SU-DHL-6 (cell line): ENCODE measurements around the gene CUBN.

ENCODE experiments used
- H2AFZ ChIP-seq: fragments of 200-600 bp; sonication (generic); 2 replicates; pipeline ENCODE4 v1.6.1; 2014; ENCODE audit warnings: low read depth, mild to moderate bottlenecking, moderate library complexity, mixed read lengths, antibody characterized with exemption, low read length; ENCODE audit not compliant: severe bottlenecking
- H3F3A ChIP-seq: fragments of 200-600 bp; shearing (Covaris generic); 2 replicates; pipeline ENCODE4 v1.6.0; 2016; ENCODE audit warnings: antibody characterized with exemption, mild to moderate bottlenecking; ENCODE audit not compliant: insufficient read depth
- H3K27ac ChIP-seq: fragments of 200-600 bp; sonication (generic); 2 replicates; pipeline ENCODE4 v1.5.1; 2016; ENCODE audit warnings: low read depth, mild to moderate bottlenecking, low read length, moderate library complexity, mixed read lengths
- H3K27me3 ChIP-seq: fragments of 200-600 bp; sonication (generic), shearing (Covaris generic); 2 replicates; pipeline ENCODE4 v1.6.0; 2014; ENCODE audit warnings: mild to moderate bottlenecking, low read length
- H3K36me3 ChIP-seq: fragments of 200-600 bp; sonication (generic); 2 replicates; pipeline ENCODE4 v1.6.1; 2014; ENCODE audit warnings: mild to moderate bottlenecking, low read length, mixed read lengths
- H3K4me2 ChIP-seq: fragments of 300-600, 200-600 bp; shearing (Covaris generic), sonication (generic); 2 replicates; pipeline ENCODE4 v1.6.0; 2014; ENCODE audit warnings: low read length, low read depth, mild to moderate bottlenecking; ENCODE audit not compliant: poor library complexity, severe bottlenecking
- H3K4me3 ChIP-seq: fragments of 200-600 bp; sonication (generic); 2 replicates; pipeline ENCODE4 v1.5.1; 2014; ENCODE audit warnings: antibody characterized with exemption, low read length, mild to moderate bottlenecking, mixed read lengths; ENCODE audit not compliant: insufficient read depth, poor library complexity, severe bottlenecking
- H3K79me2 ChIP-seq: fragments of 200-600 bp; sonication (generic); 2 replicates; pipeline ENCODE4 v1.6.1; 2014; ENCODE audit warnings: mild to moderate bottlenecking, low read length, moderate library complexity; ENCODE audit not compliant: insufficient read depth
- H3K9ac ChIP-seq: fragments of 200-600 bp; sonication (generic); 2 replicates; pipeline ENCODE4 v1.7.0; 2014; ENCODE audit warnings: mild to moderate bottlenecking, low read length
- H3K9me2 ChIP-seq: fragments of 200-600 bp; sonication (generic); replicated peaks from 2 replicates; pipeline ENCODE4 v1.6.1; 2014; ENCODE audit warnings: low read length; ENCODE audit not compliant: insufficient read depth
- H3K9me3 ChIP-seq: fragments of 200-600 bp; sonication (generic); 2 replicates; pipeline ENCODE4 v1.6.1; 2014; ENCODE audit warnings: low read length, mixed read lengths; ENCODE audit not compliant: insufficient read depth
- H4K20me1 ChIP-seq: fragments of 200-600 bp; sonication (generic); 2 replicates; pipeline ENCODE4 v1.6.1; 2014; ENCODE audit warnings: low read depth, mild to moderate bottlenecking, antibody characterized with exemption, low read length, moderate library complexity, mixed read lengths
- EZH2phosphoT487 ChIP-seq: fragments of 200-600 bp; sonication (generic), shearing (Covaris generic); conservative IDR thresholded peaks from 2 replicates; pipeline ENCODE4 v1.6.1; 2018; ENCODE audit warnings: mild to moderate bottlenecking, antibody characterized with exemption, low read length, moderate library complexity, mixed read lengths
- TF ChIP-seq, protein P1 (sequence below): fragments of 200-600 bp; sonication (generic); IDR thresholded peaks from one replicate; pipeline ENCODE4 v1.5.1; 2017; ENCODE audit warnings: antibody characterized with exemption, mild to moderate bottlenecking, low read length, moderate library complexity; ENCODE audit not compliant: insufficient read depth, poor library complexity, severe bottlenecking

CUBN gene

DNA sequence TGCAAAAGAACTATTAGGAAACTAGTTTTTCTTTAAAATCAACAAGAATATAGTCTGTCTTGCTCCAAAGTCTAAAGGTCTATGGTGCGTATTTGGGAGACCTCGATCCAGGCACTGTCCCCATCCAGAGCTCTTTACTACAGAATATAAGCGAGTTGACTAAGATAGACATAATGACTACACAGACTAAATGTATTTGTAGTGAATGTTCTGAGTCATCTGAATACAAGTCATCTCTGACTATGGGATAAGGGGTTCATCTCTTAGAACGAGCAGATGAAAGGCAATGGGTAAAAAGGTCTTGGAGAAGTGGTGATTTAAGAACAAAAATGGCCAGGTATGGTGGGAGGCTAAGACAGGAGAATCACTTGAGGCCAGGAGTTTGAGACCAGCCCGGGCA is 176.3 kb downstream of the CUBN start:
- H3K4me2 ChIP-seq = no peak overlapping the region
- no peaks in the 10 kb centered on the region for H3K79me2 ChIP-seq
- H3K36me3 ChIP-seq = no peaks in the 10 kb centered on the region
- no peak overlapping the region for H3K9ac ChIP-seq
- no peaks in the 10 kb centered on the region for H3K9me2 ChIP-seq
- no peaks in the 10 kb centered on the region for H3F3A ChIP-seq
- no peaks in the 10 kb centered on the region for H3K27me3 ChIP-seq
- TF ChIP-seq, protein P1, sequence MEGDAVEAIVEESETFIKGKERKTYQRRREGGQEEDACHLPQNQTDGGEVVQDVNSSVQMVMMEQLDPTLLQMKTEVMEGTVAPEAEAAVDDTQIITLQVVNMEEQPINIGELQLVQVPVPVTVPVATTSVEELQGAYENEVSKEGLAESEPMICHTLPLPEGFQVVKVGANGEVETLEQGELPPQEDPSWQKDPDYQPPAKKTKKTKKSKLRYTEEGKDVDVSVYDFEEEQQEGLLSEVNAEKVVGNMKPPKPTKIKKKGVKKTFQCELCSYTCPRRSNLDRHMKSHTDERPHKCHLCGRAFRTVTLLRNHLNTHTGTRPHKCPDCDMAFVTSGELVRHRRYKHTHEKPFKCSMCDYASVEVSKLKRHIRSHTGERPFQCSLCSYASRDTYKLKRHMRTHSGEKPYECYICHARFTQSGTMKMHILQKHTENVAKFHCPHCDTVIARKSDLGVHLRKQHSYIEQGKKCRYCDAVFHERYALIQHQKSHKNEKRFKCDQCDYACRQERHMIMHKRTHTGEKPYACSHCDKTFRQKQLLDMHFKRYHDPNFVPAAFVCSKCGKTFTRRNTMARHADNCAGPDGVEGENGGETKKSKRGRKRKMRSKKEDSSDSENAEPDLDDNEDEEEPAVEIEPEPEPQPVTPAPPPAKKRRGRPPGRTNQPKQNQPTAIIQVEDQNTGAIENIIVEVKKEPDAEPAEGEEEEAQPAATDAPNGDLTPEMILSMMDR = no peak
- no peak for TF ChIP-seq EZH2phosphoT487
- H3K9me3 ChIP-seq = no peaks in the 10 kb centered on the region
- H4K20me1 ChIP-seq = no peaks in the 10 kb centered on the region
- H3K27ac ChIP-seq = no peak overlapping the region
- H2AFZ ChIP-seq = no peak overlapping the region
- H3K4me3 ChIP-seq = no peak overlapping the region

- Histone ChIP-seq H2AFZ (no peak overlapping the region), H3K79me2 (no peaks in the 10 kb centered on the region), H3K27me3 (no peaks in the 10 kb centered on the region), H3K9ac (no peak overlapping the region), H3K9me2 (no peaks in the 10 kb centered on the region), H3K9me3 (no peaks in the 10 kb centered on the region), H3K36me3 (no peaks in the 10 kb centered on the region), H3K4me3 (no peak overlapping the region), H3K4me2 (no peak overlapping the region), H4K20me1 (no peaks in the 10 kb centered on the region), H3K27ac (no peak overlapping the region), H3F3A (no peaks in the 10 kb centered on the region)
- TF ChIP-seq, protein P1 = no peak
- no peak for TF ChIP-seq EZH2phosphoT487
Observed at GRCh38 chr10:16952610-16953009, 177.0 kb downstream of the CUBN start.

GRCh38 chr10:16952080-16952479 is 177.5 kb downstream of the CUBN start:
- Histone ChIP-seq H3K79me2 (no peaks in the 10 kb centered on the region), H3K9me2 (no peaks in the 10 kb centered on the region), H3K27me3 (no peaks in the 10 kb centered on the region), H2AFZ (no peak overlapping the region), H4K20me1 (no peaks in the 10 kb centered on the region), H3F3A (no peaks in the 10 kb centered on the region), H3K27ac (no peak overlapping the region), H3K9me3 (no peaks in the 10 kb centered on the region), H3K4me3 (no peak overlapping the region), H3K9ac (no peak overlapping the region), H3K4me2 (no peak overlapping the region), H3K36me3 (no peaks in the 10 kb centered on the region)
- TF ChIP-seq, protein P1 = no peak
- no peak for TF ChIP-seq EZH2phosphoT487
